Esophagus muscularis mucosa (tissue), 4 donors: ENCODE data around the gene ENTPD8. TPM values are rescaled to one million over a fixed set of nuclear protein-coding genes. Genes with fewer than 3 reads are reported as not detected.

Experiments used
- DNase-seq: peaks from one replicate; pipeline ENCODE4 v3.0.0-alpha.2; 2017; ENCODE audit errors: extremely low spot score
- H3K27ac ChIP-seq, 4 donors: fragments of 200-600 bp; sonication (generic); replicated peaks in 1 of 4; 1 replicate in 3 of 4; 2 replicates in 1 of 4; pipeline ENCODE4 v1.5.1; 2016 to 2019; ENCODE audit warnings: mild to moderate bottlenecking in 1 of 4
- H3K27me3 ChIP-seq, 4 donors: fragments of 200-600 bp; sonication (generic); one replicate each; pipeline versions ENCODE4 v1.5.1 to v1.6.0; 2016 to 2019
- H3K36me3 ChIP-seq, 4 donors: fragments of 200-600 bp; sonication (generic); one replicate each; pipeline ENCODE4 v1.5.1; 2016 to 2019
- H3K4me1 ChIP-seq, 4 donors: fragments of 200-600 bp; sonication (generic); one replicate each; pipeline ENCODE4 v1.5.1; 2016 to 2019
- H3K4me3 ChIP-seq, 4 donors: fragments of 200-600 bp; sonication (generic); 1 replicate in 2 of 4; 2 replicates in 2 of 4; pipeline ENCODE4 v1.5.1; 2016 to 2019; ENCODE audit warnings: mild to moderate bottlenecking in 4 of 4, moderate library complexity in 1 of 4
- H3K9me3 ChIP-seq, 4 donors: fragments of 200-600 bp; sonication (generic); 1 replicate in 3 of 4; 2 replicates in 1 of 4; pipeline ENCODE4 v1.5.1; 2016 to 2019
- EP300 ChIP-seq: sonication (generic); formaldehyde crosslinking; IDR thresholded peaks from one replicate; pipeline ENCODE4 v1.6.1; 2017; ENCODE audit warnings: antibody characterized with exemption
- POLR2A ChIP-seq: fragments of 450-650 bp; IDR thresholded peaks from one replicate; pipeline ENCODE4 v1.6.1; 2017; ENCODE audit warnings: antibody characterized with exemption, moderate library complexity, mild to moderate bottlenecking, low read depth
- POLR2AphosphoS5 ChIP-seq, 2 donors: sonication (generic); formaldehyde crosslinking; IDR thresholded peaks; one replicate each; pipeline ENCODE4 v1.6.1; 2017; ENCODE audit warnings: antibody characterized with exemption in 2 of 2
- WGBS: methylation state at CpG from one replicate; pipeline ENCODE4 v1.1.5; 2018; 5-methylcytosine and 5-hydroxymethylcytosine counted together
- intact Hi-C: fragments of 100-400 bp; cut with DNase I; formaldehyde crosslinking; loops from one replicate; pipeline ENCODE4 v1.15.1; 2023
- total RNA-seq, 4 donors: library from RNA; depleted of rRNA; stranded (reverse); fragments of >200 nt; gene quantifications; one replicate each; pipeline versions ENCODE4 v1.1.0 to v1.2.1, GENCODE V29; 2016
- TF ChIP-seq, protein P1 (sequence below), 3 experiments: fragments of 200-600 bp in 2 of 3; fragments of 450-650 bp in 1 of 3; sonication (generic) in 2 of 3; IDR thresholded peaks; one replicate each; pipeline ENCODE4 v1.5.1; 2017 to 2019; ENCODE audit warnings: antibody characterized with exemption in 3 of 3, mild to moderate bottlenecking in 2 of 3, moderate library complexity in 1 of 3

The ENTPD8 gene
- total RNA-seq, 4 donors from 2014 or later = not detected

DNA sequence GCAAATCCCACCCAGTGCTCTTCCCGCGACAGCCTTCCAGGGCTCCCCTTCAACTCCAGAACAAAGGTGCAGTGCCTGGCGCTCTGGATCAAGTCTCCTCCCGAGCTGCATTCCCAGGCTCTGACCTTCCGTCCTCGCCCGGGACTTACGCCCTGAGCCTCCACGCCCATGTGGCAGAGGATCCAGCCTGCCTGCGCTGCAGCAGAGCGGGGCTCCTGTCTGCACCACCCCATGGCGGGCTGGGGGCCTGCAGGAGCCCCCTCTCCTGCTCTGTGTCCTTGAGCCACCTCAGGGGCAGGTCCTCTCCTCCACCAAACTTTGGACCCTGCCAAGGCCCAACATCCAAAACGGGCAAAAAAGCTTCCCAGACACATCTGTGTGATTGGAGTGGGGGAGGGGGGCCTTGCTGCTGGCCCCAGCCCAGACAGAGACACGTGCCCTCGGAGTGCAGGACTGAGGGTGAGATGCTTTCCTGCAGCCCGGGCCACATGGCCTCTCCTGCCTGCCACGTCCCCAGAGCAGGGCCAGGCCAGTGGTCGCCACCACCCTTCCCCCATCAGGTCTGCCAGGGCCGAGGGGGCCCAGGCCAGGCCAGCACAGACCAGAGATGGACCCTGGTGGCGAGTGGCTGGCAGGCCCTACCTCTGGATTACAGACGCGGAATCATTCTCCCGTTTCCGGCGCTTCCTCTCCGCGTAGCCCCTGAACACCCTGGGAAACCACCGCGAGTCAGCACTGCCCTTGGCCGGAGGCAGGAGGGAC lies 13.6 kb upstream of the ENTPD8 start:
- Histone ChIP-seq H3K4me1 (peaks cover 29 to 60% (median 57%) of the 10 kb centered on the region in 4 donors), H3K27ac (peak overlapping the region; percentile 46 to 76 (median 74)), H3K36me3 (peaks cover 6 to 48% (median 43%) of the 10 kb centered on the region in 4 donors), H3K27me3 (no peaks in the 10 kb centered on the region), H3K9me3 (no peaks in the 10 kb centered on the region), H3K4me3 (peak overlapping the region; percentile 48 to 60 (median 55))
- TF ChIP-seq POLR2A = no peak
- peak in 1 of 2 donors; percentile 21 for TF ChIP-seq POLR2AphosphoS5 (IDR thresholded peaks at IDR 0.05)
- DNase-seq = no peak
- intact Hi-C loops = no loop called here
- 53% methylated on average over 13 of the region's 30 CpGs for WGBS

DNA sequence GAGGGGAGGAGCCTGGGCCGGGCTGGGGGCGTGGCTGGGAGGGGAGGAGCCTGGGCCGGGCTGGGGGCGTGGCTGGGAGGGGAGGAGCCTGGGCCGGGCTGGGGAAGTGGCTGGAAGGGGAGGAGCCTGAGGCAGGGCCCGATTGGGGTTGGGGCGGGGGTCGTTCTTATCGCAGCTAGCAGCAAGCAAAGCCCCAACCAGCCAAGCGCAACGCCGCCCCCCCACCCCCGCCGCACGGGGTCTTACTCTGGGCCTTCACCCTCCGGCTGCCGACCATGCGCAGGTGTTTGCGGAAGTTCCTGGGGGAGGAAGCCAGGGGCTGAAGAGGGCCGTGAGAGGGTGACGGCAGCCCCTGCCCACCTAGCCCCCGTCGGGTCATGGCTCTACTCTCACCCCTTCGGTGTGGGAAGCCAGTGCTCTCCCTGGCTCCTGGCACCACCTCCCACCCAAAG lies 13.0 kb upstream of the ENTPD8 start:
- no peak for DNase-seq
- peak overlapping the region; percentile 48 to 60 (median 55) for H3K4me3 ChIP-seq
- 30% methylated on average over 9 of the region's 24 CpGs for WGBS
- peak overlapping the region; percentile 46 to 76 (median 74) for H3K27ac ChIP-seq
- intact Hi-C loops = no loop called here
- H3K36me3 ChIP-seq = peaks cover 6 to 54% (median 49%) of the 10 kb centered on the region in 4 donors
- H3K9me3 ChIP-seq = no peaks in the 10 kb centered on the region
- no peaks in the 10 kb centered on the region for H3K27me3 ChIP-seq
- TF ChIP-seq, protein P1, sequence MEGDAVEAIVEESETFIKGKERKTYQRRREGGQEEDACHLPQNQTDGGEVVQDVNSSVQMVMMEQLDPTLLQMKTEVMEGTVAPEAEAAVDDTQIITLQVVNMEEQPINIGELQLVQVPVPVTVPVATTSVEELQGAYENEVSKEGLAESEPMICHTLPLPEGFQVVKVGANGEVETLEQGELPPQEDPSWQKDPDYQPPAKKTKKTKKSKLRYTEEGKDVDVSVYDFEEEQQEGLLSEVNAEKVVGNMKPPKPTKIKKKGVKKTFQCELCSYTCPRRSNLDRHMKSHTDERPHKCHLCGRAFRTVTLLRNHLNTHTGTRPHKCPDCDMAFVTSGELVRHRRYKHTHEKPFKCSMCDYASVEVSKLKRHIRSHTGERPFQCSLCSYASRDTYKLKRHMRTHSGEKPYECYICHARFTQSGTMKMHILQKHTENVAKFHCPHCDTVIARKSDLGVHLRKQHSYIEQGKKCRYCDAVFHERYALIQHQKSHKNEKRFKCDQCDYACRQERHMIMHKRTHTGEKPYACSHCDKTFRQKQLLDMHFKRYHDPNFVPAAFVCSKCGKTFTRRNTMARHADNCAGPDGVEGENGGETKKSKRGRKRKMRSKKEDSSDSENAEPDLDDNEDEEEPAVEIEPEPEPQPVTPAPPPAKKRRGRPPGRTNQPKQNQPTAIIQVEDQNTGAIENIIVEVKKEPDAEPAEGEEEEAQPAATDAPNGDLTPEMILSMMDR (IDR thresholded peaks at IDR 0.05) = no peak
- TF ChIP-seq EP300 = no peak
- TF ChIP-seq POLR2A = no peak
- TF ChIP-seq POLR2AphosphoS5 (IDR thresholded peaks at IDR 0.05) = no peak
- peaks cover 24 to 55% (median 52%) of the 10 kb centered on the region in 4 donors for H3K4me1 ChIP-seq

DNA sequence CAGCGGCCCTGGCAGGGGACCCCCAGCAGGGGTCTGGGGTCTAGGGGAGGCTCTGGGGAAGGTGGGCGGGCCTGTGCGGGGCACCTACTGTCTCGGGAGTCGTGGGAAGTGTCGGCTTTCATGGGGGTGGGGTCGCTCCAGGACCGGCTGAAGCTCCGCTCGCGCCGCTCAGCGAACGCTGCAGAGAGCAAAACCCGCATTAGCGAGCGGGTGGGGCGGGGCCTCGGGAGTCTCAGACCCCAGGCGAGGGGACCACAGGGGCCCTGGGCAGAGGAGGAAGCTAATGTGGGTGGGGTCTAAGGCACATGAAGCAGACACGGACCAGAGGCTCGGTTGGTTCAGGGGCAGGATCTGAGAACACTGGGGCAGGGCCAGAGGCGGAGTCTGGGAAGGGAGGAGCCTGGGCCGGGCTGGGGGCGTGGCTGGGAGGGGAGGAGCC lies 12.5 kb upstream of the ENTPD8 start:
- DNase-seq = no peak
- H3K4me1 ChIP-seq = peaks cover 23 to 52% (median 51%) of the 10 kb centered on the region in 4 donors
- H3K27ac ChIP-seq = no peak overlapping the region
- no peaks in the 10 kb centered on the region for H3K27me3 ChIP-seq
- intact Hi-C loops = no loop called here
- H3K4me3 ChIP-seq = peak overlapping the region; percentile 48 to 56 (median 55)
- TF ChIP-seq, protein P1 (IDR thresholded peaks at IDR 0.05) = no peak
- TF ChIP-seq POLR2AphosphoS5 (IDR thresholded peaks at IDR 0.05) = no peak
- 0% methylated on average over 2 of the region's 25 CpGs for WGBS
- H3K36me3 ChIP-seq = peaks cover 6 to 59% (median 54%) of the 10 kb centered on the region in 4 donors
- no peaks in the 10 kb centered on the region for H3K9me3 ChIP-seq

DNA sequence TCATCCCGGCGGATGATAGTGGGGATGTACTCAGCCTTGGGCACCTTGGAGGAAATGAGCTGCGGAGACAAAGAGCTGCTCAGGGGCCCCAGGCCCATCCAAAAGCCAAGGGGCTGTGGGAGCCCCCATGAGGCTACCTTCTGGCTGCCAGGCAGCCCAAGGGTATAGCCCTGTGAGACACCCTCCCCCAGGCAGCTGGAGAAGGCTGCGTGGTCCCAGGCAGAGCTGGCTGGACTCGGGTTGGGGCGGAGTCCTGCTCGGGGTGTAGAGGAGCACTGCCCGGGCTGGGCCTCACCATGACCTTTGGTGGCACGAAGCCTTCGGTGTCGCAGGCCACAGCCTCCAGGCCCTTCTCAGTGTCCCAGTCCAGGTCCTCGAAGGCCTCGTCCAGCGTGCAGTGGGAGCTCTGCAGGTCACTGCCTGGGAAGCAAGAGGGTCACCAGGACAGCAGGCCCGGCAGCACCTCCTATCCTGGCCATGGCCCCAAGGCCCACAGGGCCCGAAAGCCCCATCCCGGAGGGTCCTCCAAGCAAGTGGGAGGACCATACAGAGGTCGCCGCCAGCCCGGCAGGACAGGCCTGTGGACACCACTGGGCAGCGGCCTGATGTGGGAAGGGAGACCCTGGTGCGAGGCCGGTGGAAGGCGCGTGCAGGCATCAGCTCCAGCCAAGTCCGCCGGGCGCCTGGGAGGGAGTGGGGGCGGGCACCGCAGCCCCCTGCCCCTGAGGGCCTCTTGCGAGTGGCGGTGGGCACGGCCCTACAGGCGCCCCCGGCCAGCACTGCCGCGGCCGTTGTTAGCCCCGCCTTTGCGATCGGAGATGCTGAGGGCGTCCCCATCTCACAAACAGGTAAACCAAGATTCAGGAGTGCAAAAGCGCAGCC lies 11.8 kb upstream of the ENTPD8 start:
- 83% methylated on average over 31 of the region's 43 CpGs for WGBS
- peaks cover 16 to 46% (median 44%) of the 10 kb centered on the region in 4 donors for H3K4me1 ChIP-seq
- peaks cover 6 to 60% (median 58%) of the 10 kb centered on the region in 4 donors for H3K36me3 ChIP-seq
- no peak for TF ChIP-seq POLR2AphosphoS5 (IDR thresholded peaks at IDR 0.05)
- TF ChIP-seq, protein P1 (IDR thresholded peaks at IDR 0.05) = no peak
- TF ChIP-seq EP300 = no peak
- TF ChIP-seq POLR2A = no peak
- H3K27me3 ChIP-seq = no peaks in the 10 kb centered on the region
- peak overlapping the region; percentile 48 to 56 (median 55) for H3K4me3 ChIP-seq
- intact Hi-C loops = no loop called here
- no peaks in the 10 kb centered on the region for H3K9me3 ChIP-seq
- no peak for DNase-seq
- H3K27ac ChIP-seq = no peak overlapping the region
